ENCODE results near the gene CYBA. TPM values are rescaled to one million over a fixed set of nuclear protein-coding genes. Genes with fewer than 3 reads are reported as not detected.
"Not testable (repeated sequence)": the region's sequence is repeated elsewhere in the genome, so short reads cannot be mapped to it uniquely, and the experiment has no call there.

CYBA gene
- polyA plus RNA-seq, 2 donors = 58.5 to 67.8 TPM

DNA sequence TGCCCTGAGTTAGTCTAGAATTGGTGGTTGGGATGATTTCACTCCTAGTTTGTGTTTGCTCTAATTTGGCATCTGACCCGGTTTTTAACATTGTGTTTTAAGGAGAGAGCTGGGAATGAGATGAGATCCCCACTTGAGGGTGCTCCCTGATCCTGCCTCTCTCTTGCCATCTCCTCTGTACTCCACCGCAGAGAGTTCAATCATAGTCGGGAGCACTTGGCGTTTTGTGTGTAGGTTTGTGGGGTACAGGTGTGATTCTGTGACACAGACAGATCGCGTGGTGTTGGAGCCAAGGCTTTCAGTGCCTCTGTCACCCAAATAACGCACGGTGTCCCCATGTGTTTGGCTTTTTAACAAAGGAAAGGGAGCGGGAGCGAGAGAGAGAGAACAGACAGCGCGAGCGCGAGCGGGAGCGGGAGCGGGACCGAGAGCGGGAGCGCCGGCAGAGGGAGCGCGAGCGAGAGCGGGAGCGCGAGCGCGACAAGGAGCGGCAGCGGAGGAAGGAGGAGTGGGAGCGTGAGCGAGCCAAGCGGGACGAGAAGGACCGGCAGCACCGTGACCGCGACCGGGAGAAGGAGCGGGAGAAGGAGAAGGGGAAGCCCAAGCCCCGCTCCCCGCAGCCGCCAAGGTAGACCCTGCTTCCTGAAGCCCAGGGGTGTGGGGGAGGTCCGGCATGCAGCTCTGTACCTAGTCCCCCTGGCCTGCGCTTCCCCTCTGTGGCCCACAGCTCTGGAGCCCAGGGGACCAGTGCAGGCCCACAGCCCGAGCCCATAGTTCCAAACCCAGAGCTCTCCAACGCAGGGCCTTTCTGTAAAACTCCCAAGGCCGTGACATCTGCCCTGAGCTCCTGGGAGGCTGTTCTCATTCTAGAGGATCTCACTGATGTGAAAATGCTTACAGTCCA lies 39.7 kb downstream of the CYBA start:
- 86 to 90% methylated on average over 47 to 49 of the region's 49 CpGs for WGBS, 2 donors
- Histone ChIP-seq H3K4me1 (ENCODE audit: control insufficient read depth in 2 of 2, insufficient read depth in 2 of 2, low read length in 1 of 2) (no peaks in the 10 kb centered on the region), H3K4me3 (ENCODE audit: low read depth in 1 of 2, low read length in 2 of 2) (no peak overlapping the region), H3K36me3 (ENCODE audit: control insufficient read depth in 2 of 2, insufficient read depth in 2 of 2, low read length in 1 of 2) (peaks cover 19 to 46% of the 10 kb centered on the region in 2 donors), H3K27me3 (ENCODE audit: control insufficient read depth in 1 of 2, insufficient read depth in 2 of 2, low read length in 2 of 2) (no peaks in the 10 kb centered on the region), H3K9me3 (ENCODE audit: control insufficient read depth in 2 of 2, insufficient read depth in 1 of 2, low read depth in 1 of 2, low read length in 1 of 2) (no peaks in the 10 kb centered on the region), H3K27ac (ENCODE audit: low read depth in 2 of 2, low read length in 1 of 2) (no peak overlapping the region)

DNA sequence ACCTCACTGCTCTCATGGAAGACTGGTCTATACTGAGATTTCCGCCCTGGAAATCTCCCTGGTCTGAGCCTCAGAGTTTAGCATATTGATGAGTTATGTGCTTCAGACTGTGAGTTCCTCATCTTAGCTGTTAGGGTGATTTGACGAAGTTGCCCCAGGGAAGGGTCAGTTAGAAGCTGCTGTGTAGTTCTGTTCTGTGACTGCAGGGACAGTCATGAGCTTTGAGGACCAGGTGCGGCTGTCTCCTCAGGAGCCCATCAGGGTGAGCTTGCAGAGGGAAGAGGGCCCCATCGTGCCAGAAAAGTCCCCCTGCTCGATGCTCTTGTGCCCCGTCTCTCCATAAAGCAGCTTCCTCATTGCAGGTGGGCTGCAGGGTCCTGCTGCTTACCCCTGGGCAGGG lies 40.8 kb downstream of the CYBA start:
- H3K36me3 ChIP-seq (ENCODE audit: control insufficient read depth in 2 of 2, insufficient read depth in 2 of 2, low read length in 1 of 2) = peaks cover 19 to 49% of the 10 kb centered on the region in 2 donors
- H3K27me3 ChIP-seq (ENCODE audit: control insufficient read depth in 1 of 2, insufficient read depth in 2 of 2, low read length in 2 of 2) = no peaks in the 10 kb centered on the region
- H3K9me3 ChIP-seq (ENCODE audit: control insufficient read depth in 2 of 2, insufficient read depth in 1 of 2, low read depth in 1 of 2, low read length in 1 of 2) = no peaks in the 10 kb centered on the region
- peaks cover 2% of the 10 kb centered on the region in 2 donors for H3K4me1 ChIP-seq (ENCODE audit: control insufficient read depth in 2 of 2, insufficient read depth in 2 of 2, low read length in 1 of 2)
- no peak overlapping the region for H3K4me3 ChIP-seq (ENCODE audit: low read depth in 1 of 2, low read length in 2 of 2)
- H3K27ac ChIP-seq (ENCODE audit: low read depth in 2 of 2, low read length in 1 of 2) = no peak overlapping the region
- WGBS, 2 donors = 93 to 94% methylated on average over 6 of the region's 6 CpGs

DNA sequence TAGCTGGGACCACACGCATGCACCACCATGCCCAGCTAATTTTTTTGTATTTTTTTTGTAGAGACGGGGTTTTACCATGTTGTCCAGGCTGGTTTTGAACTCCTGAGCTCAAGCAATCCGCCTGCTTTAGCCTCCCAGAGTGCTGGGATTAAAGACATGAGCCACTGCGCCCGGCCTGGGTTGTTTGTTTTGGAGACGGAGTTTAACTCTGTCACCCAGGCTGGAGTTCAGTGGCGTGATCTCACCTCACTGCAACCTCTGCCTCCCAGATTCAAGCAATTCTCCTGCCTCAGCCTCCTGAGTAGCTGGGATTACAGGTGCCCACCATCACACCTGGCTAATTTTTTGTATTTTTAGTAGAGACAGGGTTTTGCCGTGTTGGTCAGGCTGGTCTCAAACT lies 41.4 kb downstream of the CYBA start:
- H3K4me1 ChIP-seq (ENCODE audit: control insufficient read depth in 2 of 2, insufficient read depth in 2 of 2, low read length in 1 of 2); H3K27ac ChIP-seq (ENCODE audit: low read depth in 2 of 2, low read length in 1 of 2); H3K4me3 ChIP-seq (ENCODE audit: low read depth in 1 of 2, low read length in 2 of 2); H3K9me3 ChIP-seq (ENCODE audit: control insufficient read depth in 2 of 2, insufficient read depth in 1 of 2, low read depth in 1 of 2, low read length in 1 of 2); H3K27me3 ChIP-seq (ENCODE audit: control insufficient read depth in 1 of 2, insufficient read depth in 2 of 2, low read length in 2 of 2): not testable (repeated sequence)
- peaks cover 19 to 45% of the 10 kb centered on the region in 2 donors for H3K36me3 ChIP-seq (ENCODE audit: control insufficient read depth in 2 of 2, insufficient read depth in 2 of 2, low read length in 1 of 2)
- WGBS, 2 donors = 91 to 96% methylated on average over 8 of the region's 8 CpGs

DNA sequence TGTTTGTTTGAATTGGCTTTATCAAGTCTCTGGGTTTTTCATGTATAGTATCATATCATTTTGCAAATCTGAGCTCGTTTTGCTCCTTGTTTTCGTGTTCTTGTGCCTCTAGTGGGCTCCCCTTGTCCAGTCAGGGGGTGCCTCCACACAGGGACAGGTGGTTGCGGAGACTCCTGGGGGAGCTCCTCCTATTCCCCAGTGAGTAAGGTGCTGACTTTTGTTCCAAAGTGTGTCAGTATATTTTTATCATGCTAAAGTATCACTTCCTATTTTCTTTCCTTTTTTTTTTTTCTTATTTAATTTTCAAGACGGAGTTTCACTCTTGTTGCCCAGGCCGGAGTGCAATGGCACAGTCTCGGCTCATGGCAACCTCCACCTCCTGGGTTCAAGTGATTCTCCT lies 42.8 kb downstream of the CYBA start:
- H3K4me1 ChIP-seq (ENCODE audit: control insufficient read depth in 2 of 2, insufficient read depth in 2 of 2, low read length in 1 of 2) = peaks cover 2% of the 10 kb centered on the region in 2 donors
- WGBS, 2 donors = 89 to 91% methylated on average over 6 of the region's 6 CpGs
- no peak overlapping the region for H3K4me3 ChIP-seq (ENCODE audit: low read depth in 1 of 2, low read length in 2 of 2)
- H3K27ac ChIP-seq (ENCODE audit: low read depth in 2 of 2, low read length in 1 of 2) = no peak overlapping the region
- no peaks in the 10 kb centered on the region for H3K27me3 ChIP-seq (ENCODE audit: control insufficient read depth in 1 of 2, insufficient read depth in 2 of 2, low read length in 2 of 2)
- H3K9me3 ChIP-seq (ENCODE audit: control insufficient read depth in 2 of 2, insufficient read depth in 1 of 2, low read depth in 1 of 2, low read length in 1 of 2) = no peaks in the 10 kb centered on the region
- peaks cover 19 to 42% of the 10 kb centered on the region in 2 donors for H3K36me3 ChIP-seq (ENCODE audit: control insufficient read depth in 2 of 2, insufficient read depth in 2 of 2, low read length in 1 of 2)

DNA sequence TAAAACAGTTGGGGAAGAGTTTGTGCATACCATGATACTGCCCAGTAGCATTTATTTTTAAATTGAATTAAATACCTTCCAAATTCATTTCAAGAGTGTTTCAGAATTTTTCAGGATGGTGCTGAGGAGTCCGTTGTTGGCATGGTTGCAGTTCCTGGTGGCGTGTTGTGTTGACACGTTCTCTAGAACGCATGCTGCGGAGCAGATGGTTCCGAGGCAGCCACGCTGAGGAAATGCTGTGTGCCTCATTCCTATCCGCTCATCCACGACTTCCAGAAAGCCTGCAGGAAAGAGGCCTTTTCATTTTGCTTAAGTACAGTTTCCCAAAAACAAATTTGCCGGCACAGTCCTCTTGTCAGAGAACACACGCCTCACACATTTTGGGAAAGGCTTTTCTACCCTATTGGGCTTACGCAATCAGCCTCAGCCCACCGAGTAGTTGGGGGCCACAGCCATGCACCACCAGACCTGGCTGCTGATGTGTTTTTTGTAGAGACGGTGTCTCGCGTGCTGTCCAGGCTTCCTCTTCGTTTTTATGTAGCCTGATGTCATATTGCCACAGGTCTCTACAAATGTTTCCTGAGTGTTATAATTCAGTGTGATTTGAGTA lies 44.6 kb downstream of the CYBA start:
- Histone ChIP-seq H3K27ac (ENCODE audit: low read depth in 2 of 2, low read length in 1 of 2) (no peak overlapping the region), H3K9me3 (ENCODE audit: control insufficient read depth in 2 of 2, insufficient read depth in 1 of 2, low read depth in 1 of 2, low read length in 1 of 2) (no peaks in the 10 kb centered on the region), H3K4me1 (ENCODE audit: control insufficient read depth in 2 of 2, insufficient read depth in 2 of 2, low read length in 1 of 2) (peaks cover 6 to 9% of the 10 kb centered on the region in 2 donors), H3K4me3 (ENCODE audit: low read depth in 1 of 2, low read length in 2 of 2) (no peak overlapping the region), H3K36me3 (ENCODE audit: control insufficient read depth in 2 of 2, insufficient read depth in 2 of 2, low read length in 1 of 2) (peaks cover 11 to 42% of the 10 kb centered on the region in 2 donors), H3K27me3 (ENCODE audit: control insufficient read depth in 1 of 2, insufficient read depth in 2 of 2, low read length in 2 of 2) (no peaks in the 10 kb centered on the region)
- WGBS, 2 donors = 90% methylated on average over 17 of the region's 17 CpGs

DNA sequence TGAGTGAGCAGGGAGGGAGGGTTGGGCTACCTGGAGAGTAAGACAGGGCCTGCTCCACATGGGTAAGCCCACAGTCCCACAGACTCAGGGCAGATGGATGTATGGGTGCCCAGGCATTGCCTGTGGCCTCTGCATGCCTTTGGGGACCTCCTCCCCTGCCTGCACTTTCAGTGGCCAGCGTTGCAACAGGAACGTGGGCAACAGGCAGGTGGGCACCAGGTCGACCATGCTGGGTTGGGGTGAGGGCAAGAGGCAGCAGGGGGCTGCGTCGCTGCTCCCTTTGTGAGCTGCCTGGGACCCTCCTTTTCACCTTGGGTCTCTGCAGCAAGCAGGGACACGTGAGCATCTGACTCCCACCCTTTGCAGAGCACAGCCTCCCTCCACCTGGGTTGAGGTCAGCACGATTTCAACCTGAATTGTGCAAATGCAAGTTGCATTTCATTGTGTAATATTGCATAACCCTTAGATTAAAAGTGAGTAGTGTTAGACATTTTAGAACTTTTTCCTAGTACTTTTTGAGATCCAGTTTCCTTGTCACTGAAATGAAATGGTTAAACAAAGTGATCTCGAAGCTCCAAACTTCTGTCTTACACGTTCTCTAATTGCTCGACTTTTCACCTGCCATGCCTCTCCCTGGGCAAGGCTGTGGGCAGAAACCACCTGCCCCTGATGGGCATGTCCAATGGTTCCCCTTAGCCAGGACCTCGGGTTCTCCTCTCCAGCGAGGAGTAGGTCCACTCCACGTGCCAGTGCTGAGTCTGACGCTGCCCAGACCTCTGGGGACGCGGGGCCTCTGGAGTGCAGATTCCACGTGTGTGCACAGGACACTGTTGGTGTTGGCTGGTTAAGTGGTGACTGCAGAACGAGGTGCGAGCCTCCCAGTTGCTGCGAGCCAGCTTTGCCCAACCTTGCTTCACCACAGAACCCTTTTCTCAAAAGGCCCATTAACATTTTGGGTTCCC lies 45.4 kb downstream of the CYBA start:
- Histone ChIP-seq H3K4me1 (ENCODE audit: control insufficient read depth in 2 of 2, insufficient read depth in 2 of 2, low read length in 1 of 2) (peaks cover 6 to 10% of the 10 kb centered on the region in 2 donors), H3K36me3 (ENCODE audit: control insufficient read depth in 2 of 2, insufficient read depth in 2 of 2, low read length in 1 of 2) (peaks cover 11 to 41% of the 10 kb centered on the region in 2 donors), H3K27me3 (ENCODE audit: control insufficient read depth in 1 of 2, insufficient read depth in 2 of 2, low read length in 2 of 2) (no peaks in the 10 kb centered on the region), H3K9me3 (ENCODE audit: control insufficient read depth in 2 of 2, insufficient read depth in 1 of 2, low read depth in 1 of 2, low read length in 1 of 2) (no peaks in the 10 kb centered on the region), H3K4me3 (ENCODE audit: low read depth in 1 of 2, low read length in 2 of 2) (no peak overlapping the region), H3K27ac (ENCODE audit: low read depth in 2 of 2, low read length in 1 of 2) (no peak overlapping the region)
- WGBS, 2 donors = 82 to 85% methylated on average over 20 of the region's 20 CpGs

DNA sequence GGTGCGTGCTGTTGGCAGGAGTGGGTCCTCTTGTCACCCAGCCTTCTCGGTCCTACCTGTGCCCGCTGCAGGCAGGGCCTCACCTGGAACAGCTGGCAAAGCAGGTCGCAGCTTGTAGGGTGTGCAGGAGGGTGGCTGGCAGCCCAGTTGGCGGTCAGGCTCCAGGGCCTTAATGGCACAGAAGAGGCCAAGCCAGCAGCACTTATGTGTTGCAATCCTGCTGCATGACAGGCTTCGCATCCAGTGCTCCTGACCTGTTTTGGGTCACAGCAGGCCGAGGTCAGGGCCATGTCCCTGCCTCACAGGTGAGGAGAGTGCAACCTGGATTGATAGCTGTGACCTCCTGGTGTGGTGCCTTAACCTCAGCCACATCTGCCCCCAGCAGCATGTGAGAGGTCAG lies 48.8 kb downstream of the CYBA start:
- Histone ChIP-seq H3K27me3 (ENCODE audit: control insufficient read depth in 1 of 2, insufficient read depth in 2 of 2, low read length in 2 of 2) (no peaks in the 10 kb centered on the region), H3K4me1 (ENCODE audit: control insufficient read depth in 2 of 2, insufficient read depth in 2 of 2, low read length in 1 of 2) (peaks cover 6 to 17% of the 10 kb centered on the region in 2 donors), H3K4me3 (ENCODE audit: low read depth in 1 of 2, low read length in 2 of 2) (no peak overlapping the region), H3K27ac (ENCODE audit: low read depth in 2 of 2, low read length in 1 of 2) (peak overlapping the region; percentile 14 to 27), H3K9me3 (ENCODE audit: control insufficient read depth in 2 of 2, insufficient read depth in 1 of 2, low read depth in 1 of 2, low read length in 1 of 2) (no peaks in the 10 kb centered on the region), H3K36me3 (ENCODE audit: control insufficient read depth in 2 of 2, insufficient read depth in 2 of 2, low read length in 1 of 2) (peaks cover 5 to 46% of the 10 kb centered on the region in 2 donors)
- whole genome bisulfite sequencing, 2 donors = 57 to 68% methylated on average over 7 of the region's 7 CpGs

DNA sequence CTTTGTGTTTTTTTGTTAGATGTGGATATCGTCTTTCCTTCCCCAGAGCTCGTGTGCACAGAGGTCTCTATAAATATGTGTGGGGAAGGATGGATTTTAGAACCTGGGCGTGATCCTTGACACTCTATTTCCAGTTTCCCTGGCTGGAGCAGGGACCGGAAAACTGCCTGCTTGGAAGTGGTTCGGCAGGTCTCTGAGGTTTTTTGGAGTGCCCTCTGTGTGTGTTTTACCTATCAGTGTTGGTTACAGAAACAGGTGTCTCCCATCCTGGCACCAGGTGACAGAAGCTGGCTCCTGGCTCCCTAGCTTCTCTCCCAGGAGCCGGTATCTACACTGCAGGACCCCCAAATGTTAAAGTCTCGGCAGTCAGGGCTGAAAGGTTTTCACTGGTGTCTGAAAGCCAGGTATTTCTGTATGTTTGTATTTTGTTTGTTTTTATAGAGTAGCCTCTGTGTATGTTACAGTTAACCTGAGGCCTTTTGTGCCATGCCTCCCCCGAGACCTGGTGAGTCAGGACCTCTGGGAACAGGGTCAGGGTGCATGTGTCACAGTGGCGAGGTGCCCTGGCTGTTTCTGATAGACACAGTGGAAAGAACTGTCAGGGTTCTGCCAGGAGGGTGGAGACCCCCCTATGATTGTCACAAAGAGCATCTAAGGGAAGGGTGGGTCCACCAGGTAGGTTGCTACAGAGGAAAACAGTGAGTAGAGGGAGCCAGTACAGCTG lies 49.4 kb downstream of the CYBA start:
- no peaks in the 10 kb centered on the region for H3K27me3 ChIP-seq (ENCODE audit: control insufficient read depth in 1 of 2, insufficient read depth in 2 of 2, low read length in 2 of 2)
- H3K9me3 ChIP-seq (ENCODE audit: control insufficient read depth in 2 of 2, insufficient read depth in 1 of 2, low read depth in 1 of 2, low read length in 1 of 2) = no peaks in the 10 kb centered on the region
- H3K27ac ChIP-seq (ENCODE audit: low read depth in 2 of 2, low read length in 1 of 2) = peak overlapping the region in 1 of 2 donors; percentile 27
- 74 to 80% methylated on average over 9 of the region's 9 CpGs for WGBS, 2 donors
- H3K4me1 ChIP-seq (ENCODE audit: control insufficient read depth in 2 of 2, insufficient read depth in 2 of 2, low read length in 1 of 2) = peaks cover 6 to 17% of the 10 kb centered on the region in 2 donors
- H3K36me3 ChIP-seq (ENCODE audit: control insufficient read depth in 2 of 2, insufficient read depth in 2 of 2, low read length in 1 of 2) = peaks cover 5 to 40% of the 10 kb centered on the region in 2 donors
- H3K4me3 ChIP-seq (ENCODE audit: low read depth in 1 of 2, low read length in 2 of 2) = no peak overlapping the region

DNA sequence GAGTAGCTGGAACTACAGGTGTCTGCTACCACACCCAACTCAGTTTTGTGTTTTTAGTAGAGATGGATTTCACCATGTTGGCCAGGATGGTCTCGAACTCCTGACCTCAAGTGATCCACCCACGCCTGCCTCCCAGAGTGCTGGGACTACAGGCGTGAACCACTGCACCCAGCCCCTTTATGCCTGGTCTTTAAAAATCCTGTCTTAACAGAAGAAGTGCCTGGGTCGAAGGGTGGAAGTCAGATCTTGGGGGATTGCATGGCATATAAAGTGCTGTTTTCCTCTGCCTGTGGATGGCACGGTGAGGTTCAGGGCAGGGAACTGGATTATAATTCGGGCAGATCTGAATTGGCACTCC lies 50.3 kb downstream of the CYBA start:
- no peak overlapping the region for H3K4me3 ChIP-seq (ENCODE audit: low read depth in 1 of 2, low read length in 2 of 2)
- H3K9me3 ChIP-seq (ENCODE audit: control insufficient read depth in 2 of 2, insufficient read depth in 1 of 2, low read depth in 1 of 2, low read length in 1 of 2) = no peaks in the 10 kb centered on the region
- no peak overlapping the region for H3K27ac ChIP-seq (ENCODE audit: low read depth in 2 of 2, low read length in 1 of 2)
- WGBS, 2 donors = 88 to 91% methylated on average over 6 of the region's 6 CpGs
- peaks cover 6 to 17% of the 10 kb centered on the region in 2 donors for H3K4me1 ChIP-seq (ENCODE audit: control insufficient read depth in 2 of 2, insufficient read depth in 2 of 2, low read length in 1 of 2)
- peaks cover 5 to 36% of the 10 kb centered on the region in 2 donors for H3K36me3 ChIP-seq (ENCODE audit: control insufficient read depth in 2 of 2, insufficient read depth in 2 of 2, low read length in 1 of 2)
- H3K27me3 ChIP-seq (ENCODE audit: control insufficient read depth in 1 of 2, insufficient read depth in 2 of 2, low read length in 2 of 2) = no peaks in the 10 kb centered on the region

All from esophagus (tissue), 2 donors.